Upper lobe of right lung (tissue), 1 donor: ENCODE results near the gene PRDM16. TPM values are rescaled to one million over a fixed set of nuclear protein-coding genes. Genes with fewer than 3 reads are reported as not detected.

Source experiments
- ATAC-seq: fragments of 200-7000 bp; cut with Tn5 transposase; one replicate; pipeline ENCODE4 v1.9.1; 2020; ENCODE audit warnings: mild to moderate bottlenecking, moderate library complexity
- DNase-seq: peaks from one replicate; pipeline ENCODE4 v3.0.0-alpha.2; 2020
- H3K27ac ChIP-seq: fragments of 200-600 bp; one replicate; pipeline ENCODE4 v1.8.0; 2022
- H3K27me3 ChIP-seq: fragments of 200-600 bp; one replicate; pipeline ENCODE4 v1.8.0; 2022; ENCODE audit warnings: mild to moderate bottlenecking
- H3K36me3 ChIP-seq: fragments of 200-600 bp; one replicate; pipeline ENCODE4 v1.8.0; 2022
- H3K4me1 ChIP-seq: fragments of 200-600 bp; one replicate; pipeline ENCODE4 v1.8.0; 2022
- H3K4me3 ChIP-seq: fragments of 200-600 bp; one replicate; pipeline ENCODE4 v1.8.0; 2022; ENCODE audit warnings: mild to moderate bottlenecking
- H3K9me3 ChIP-seq: fragments of 200-600 bp; one replicate; pipeline ENCODE4 v1.8.0; 2022
- CTCF ChIP-seq: fragments of 200-600 bp; IDR thresholded peaks from one replicate; pipeline ENCODE4 v1.8.0; 2022; ENCODE audit warnings: antibody characterized with exemption
- intact Hi-C: fragments of 100-400 bp; cut with DNase I; formaldehyde crosslinking; loops from one replicate; pipeline ENCODE4 v1.11.0; 2022
- total RNA-seq: library from RNA; stranded (reverse); fragmentation: NEBNext Ultra II Directional; extraction: Animal tissue kit (Norgen Biotek cat#: 25700); gene quantifications from one replicate; pipeline ENCODE4 v1.2.1, GENCODE V29; 2021
- donor health status: DM: no; HTN: yes; CAD: no; lungs with severe emphysema.

The PRDM16 gene
- total RNA-seq, 1 donor from 2014 or later = 21.0 TPM

GRCh38 chr1:3119725-3120124 lies 50.7 kb downstream of the PRDM16 start:
- H3K4me1 ChIP-seq = peaks cover 3% of the 10 kb centered on the region
- H3K9me3 ChIP-seq = no peaks in the 10 kb centered on the region
- no peak overlapping the region for H3K4me3 ChIP-seq
- no peak overlapping the region for H3K27ac ChIP-seq
- no peaks in the 10 kb centered on the region for H3K27me3 ChIP-seq
- TF ChIP-seq CTCF = no peak
- no peaks in the 10 kb centered on the region for H3K36me3 ChIP-seq
- intact Hi-C loops = no loop called here
- no peak for DNase-seq
- no peak for ATAC-seq

- no peak for ATAC-seq
- no peak overlapping the region for H3K27ac ChIP-seq
- no peak for DNase-seq
Measured at GRCh38 chr1:3120140-3120539, 51.1 kb downstream of the PRDM16 start.

GRCh38 chr1:3120994-3121393 lies 52.0 kb downstream of the PRDM16 start:
- DNase-seq (no peak), ATAC-seq (no peak)
- no peak overlapping the region for H3K4me3 ChIP-seq
- H3K27me3 ChIP-seq = no peaks in the 10 kb centered on the region
- H3K4me1 ChIP-seq = peaks cover 3% of the 10 kb centered on the region
- no peaks in the 10 kb centered on the region for H3K9me3 ChIP-seq
- no peak overlapping the region for H3K27ac ChIP-seq
- no peak for TF ChIP-seq CTCF
- H3K36me3 ChIP-seq = no peaks in the 10 kb centered on the region
- intact Hi-C loops = no loop called here

More at GRCh38 chr1:3120140-3120539, 51.1 kb downstream of the PRDM16 start:
- Histone ChIP-seq H3K27me3 (no peaks in the 10 kb centered on the region), H3K4me1 (peaks cover 3% of the 10 kb centered on the region), H3K9me3 (no peaks in the 10 kb centered on the region), H3K4me3 (no peak overlapping the region), H3K36me3 (no peaks in the 10 kb centered on the region)
- intact Hi-C loops = no loop called here
- TF ChIP-seq CTCF = no peak

- Histone ChIP-seq H3K27me3 (no peaks in the 10 kb centered on the region), H3K36me3 (no peaks in the 10 kb centered on the region), H3K27ac (no peak overlapping the region), H3K9me3 (no peaks in the 10 kb centered on the region), H3K4me1 (peaks cover 7% of the 10 kb centered on the region), H3K4me3 (no peak overlapping the region)
- intact Hi-C loops = no loop called here
- TF ChIP-seq CTCF = no peak
- ATAC-seq = no peak
- DNase-seq = no peak
Measured at GRCh38 chr1:3121401-3122210, 52.6 kb downstream of the PRDM16 start.

- DNase-seq (no peak), ATAC-seq (no peak)
- no peak overlapping the region for H3K27ac ChIP-seq
- H3K9me3 ChIP-seq = no peaks in the 10 kb centered on the region
- H3K36me3 ChIP-seq = no peaks in the 10 kb centered on the region
- H3K4me1 ChIP-seq = peaks cover 13% of the 10 kb centered on the region
- intact Hi-C loops = no loop called here
- H3K4me3 ChIP-seq = no peak overlapping the region
- no peaks in the 10 kb centered on the region for H3K27me3 ChIP-seq
- no peak for TF ChIP-seq CTCF
Measured at GRCh38 chr1:3122311-3122710, 53.3 kb downstream of the PRDM16 start.
